ENCODE measurements around the gene PHLPP1.

DNA sequence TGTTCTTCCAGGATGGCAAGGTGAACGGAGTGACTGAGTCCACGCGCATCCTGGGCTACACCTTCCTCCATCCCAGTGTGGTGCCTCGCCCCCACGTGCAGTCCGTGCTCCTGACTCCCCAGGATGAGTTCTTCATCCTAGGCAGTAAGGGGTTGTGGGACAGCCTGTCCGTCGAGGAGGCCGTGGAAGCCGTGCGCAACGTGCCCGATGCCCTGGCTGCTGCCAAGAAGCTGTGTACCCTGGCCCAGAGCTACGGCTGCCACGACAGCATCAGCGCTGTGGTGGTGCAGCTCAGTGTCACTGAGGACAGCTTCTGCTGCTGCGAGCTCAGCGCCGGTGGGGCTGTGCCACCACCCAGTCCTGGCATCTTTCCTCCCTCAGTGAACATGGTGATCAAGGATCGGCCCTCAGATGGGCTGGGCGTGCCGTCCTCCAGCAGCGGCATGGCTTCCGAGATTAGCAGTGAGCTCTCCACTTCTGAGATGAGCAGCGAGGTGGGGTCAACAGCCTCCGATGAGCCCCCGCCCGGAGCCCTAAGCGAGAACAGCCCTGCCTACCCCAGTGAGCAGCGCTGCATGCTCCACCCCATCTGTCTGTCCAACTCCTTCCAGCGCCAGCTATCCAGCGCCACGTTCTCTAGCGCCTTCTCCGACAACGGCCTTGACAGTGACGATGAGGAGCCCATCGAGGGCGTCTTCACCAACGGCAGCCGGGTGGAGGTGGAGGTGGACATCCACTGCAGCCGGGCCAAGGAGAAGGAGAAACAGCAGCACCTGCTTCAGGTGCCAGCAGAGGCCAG lies 263.1 kb downstream of the PHLPP1 start:
- TF ChIP-seq, protein P1, sequence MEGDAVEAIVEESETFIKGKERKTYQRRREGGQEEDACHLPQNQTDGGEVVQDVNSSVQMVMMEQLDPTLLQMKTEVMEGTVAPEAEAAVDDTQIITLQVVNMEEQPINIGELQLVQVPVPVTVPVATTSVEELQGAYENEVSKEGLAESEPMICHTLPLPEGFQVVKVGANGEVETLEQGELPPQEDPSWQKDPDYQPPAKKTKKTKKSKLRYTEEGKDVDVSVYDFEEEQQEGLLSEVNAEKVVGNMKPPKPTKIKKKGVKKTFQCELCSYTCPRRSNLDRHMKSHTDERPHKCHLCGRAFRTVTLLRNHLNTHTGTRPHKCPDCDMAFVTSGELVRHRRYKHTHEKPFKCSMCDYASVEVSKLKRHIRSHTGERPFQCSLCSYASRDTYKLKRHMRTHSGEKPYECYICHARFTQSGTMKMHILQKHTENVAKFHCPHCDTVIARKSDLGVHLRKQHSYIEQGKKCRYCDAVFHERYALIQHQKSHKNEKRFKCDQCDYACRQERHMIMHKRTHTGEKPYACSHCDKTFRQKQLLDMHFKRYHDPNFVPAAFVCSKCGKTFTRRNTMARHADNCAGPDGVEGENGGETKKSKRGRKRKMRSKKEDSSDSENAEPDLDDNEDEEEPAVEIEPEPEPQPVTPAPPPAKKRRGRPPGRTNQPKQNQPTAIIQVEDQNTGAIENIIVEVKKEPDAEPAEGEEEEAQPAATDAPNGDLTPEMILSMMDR (tag by site-specific recombination; IDR thresholded peaks at IDR 0.05), result no peak
- TF ChIP-seq PRDM1 (tag by site-specific recombination; IDR thresholded peaks at IDR 0.05), result no peak
- no peak for TF ChIP-seq ZFP37 (tag by site-specific recombination; IDR thresholded peaks at IDR 0.05)
- TF ChIP-seq, protein P2, sequence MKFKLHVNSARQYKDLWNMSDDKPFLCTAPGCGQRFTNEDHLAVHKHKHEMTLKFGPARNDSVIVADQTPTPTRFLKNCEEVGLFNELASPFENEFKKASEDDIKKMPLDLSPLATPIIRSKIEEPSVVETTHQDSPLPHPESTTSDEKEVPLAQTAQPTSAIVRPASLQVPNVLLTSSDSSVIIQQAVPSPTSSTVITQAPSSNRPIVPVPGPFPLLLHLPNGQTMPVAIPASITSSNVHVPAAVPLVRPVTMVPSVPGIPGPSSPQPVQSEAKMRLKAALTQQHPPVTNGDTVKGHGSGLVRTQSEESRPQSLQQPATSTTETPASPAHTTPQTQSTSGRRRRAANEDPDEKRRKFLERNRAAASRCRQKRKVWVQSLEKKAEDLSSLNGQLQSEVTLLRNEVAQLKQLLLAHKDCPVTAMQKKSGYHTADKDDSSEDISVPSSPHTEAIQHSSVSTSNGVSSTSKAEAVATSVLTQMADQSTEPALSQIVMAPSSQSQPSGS (tag by site-specific recombination; IDR thresholded peaks at IDR 0.05; ENCODE audit: low read depth), result no peak
- TF ChIP-seq ZNF530 (tag by site-specific recombination; IDR thresholded peaks at IDR 0.05; ENCODE audit: low read depth), result no peak
- TF ChIP-seq KLF8 (tag by site-specific recombination; IDR thresholded peaks at IDR 0.05), result no peak
- TF ChIP-seq ZNF701 (tag by site-specific recombination; IDR thresholded peaks at IDR 0.05), result no peak
- no peak for TF ChIP-seq ZNF747 (tag by site-specific recombination; IDR thresholded peaks at IDR 0.05)
- TF ChIP-seq ZNF214 (tag by site-specific recombination; IDR thresholded peaks at IDR 0.05; ENCODE audit: borderline replicate concordance), result no peak
- TF ChIP-seq ZNF777 (tag by site-specific recombination; IDR thresholded peaks at IDR 0.05; ENCODE audit: borderline replicate concordance), result no peak
